ENCODE measurements around the gene RHOU.

DNA sequence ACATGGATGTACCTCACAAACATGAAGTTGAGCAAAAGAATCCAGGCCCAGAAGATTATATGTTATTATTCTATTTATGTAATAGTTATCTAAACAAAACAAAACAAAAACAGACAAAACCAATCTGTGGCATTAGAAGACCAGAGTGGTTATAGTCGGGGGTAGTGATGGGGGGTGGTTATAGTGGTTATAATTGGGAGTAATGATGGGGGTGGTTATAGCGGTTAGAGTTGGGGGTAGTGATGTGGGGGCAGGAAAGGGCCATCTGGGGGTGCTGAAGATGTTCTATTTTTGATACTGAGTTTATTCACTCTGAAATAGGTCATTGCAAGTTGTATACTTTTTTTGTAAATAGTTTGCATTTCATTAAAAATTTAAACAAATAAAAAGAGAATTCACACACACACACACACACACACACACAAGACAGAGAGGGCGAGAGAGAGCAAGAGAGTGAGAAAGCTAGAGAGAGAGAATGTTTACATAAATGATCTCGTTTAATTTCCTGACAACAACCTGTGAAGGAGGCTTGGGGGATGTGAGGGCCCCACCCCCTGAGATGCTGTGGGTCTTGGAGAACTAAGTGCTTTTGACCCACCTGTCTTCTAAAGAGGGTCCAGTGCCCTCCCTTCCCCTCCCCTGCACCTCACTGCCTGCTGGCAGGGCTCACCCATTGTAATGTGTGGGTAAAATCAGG lies 37.4 kb downstream of the RHOU start:
- TF ChIP-seq CTCF (conservative IDR thresholded peaks at IDR 0.05; ENCODE audit: low read depth in 2 of 2) (no peak), EZH2phosphoT487 (IDR thresholded peaks at IDR 0.05; ENCODE audit: unreplicated experiment) (no peak), POLR2AphosphoS5 (IDR thresholded peaks at IDR 0.05; ENCODE audit: low read depth) (no peak)
